Germinal center (tissue), 1 donor: ENCODE results near the gene FRAS1.
"Not testable (repeated sequence)": the region's sequence is repeated elsewhere in the genome, so short reads cannot be mapped to it uniquely, and the experiment has no call there.

Experiments
- DNase-seq: peaks from one replicate; pipeline ENCODE4 v3.0.0; 2012; ENCODE audit warnings: mixed read lengths, low spot score

FRAS1 gene

GRCh38 chr4:78057135-78057599 lies at the start of gene FRAS1:
TSS of gene FRAS1 (plus strand) at chr4:78057323. CDS start at chr4:78058010, 687 bp downstream.
- DNase-seq = peak; percentile 19

GRCh38 chr4:78011003-78011402 lies 46.1 kb upstream of the FRAS1 start:
- not testable (repeated sequence) for DNase-seq

- no peak for DNase-seq
Observed at GRCh38 chr4:78014889-78015886, 41.9 kb upstream of the FRAS1 start.

GRCh38 chr4:78018271-78019049 lies 38.7 kb upstream of the FRAS1 start:
- DNase-seq = no peak

GRCh38 chr4:78019414-78019813 lies 37.7 kb upstream of the FRAS1 start:
- DNase-seq = no peak

GRCh38 chr4:78020677-78021076 lies 36.4 kb upstream of the FRAS1 start:
- no peak for DNase-seq

- DNase-seq = no peak
Observed at GRCh38 chr4:78022517-78022916, 34.6 kb upstream of the FRAS1 start.

- no peak for DNase-seq
Observed at GRCh38 chr4:78024085-78024484, 33.0 kb upstream of the FRAS1 start.

- DNase-seq = no peak
Observed at GRCh38 chr4:78024576-78025091, 32.5 kb upstream of the FRAS1 start.

GRCh38 chr4:78031417-78031950 lies 25.6 kb upstream of the FRAS1 start:
- DNase-seq = no peak

- DNase-seq = no peak
Observed at GRCh38 chr4:78032446-78032845, 24.7 kb upstream of the FRAS1 start.

GRCh38 chr4:78032929-78033328 lies 24.2 kb upstream of the FRAS1 start:
- no peak for DNase-seq

- no peak for DNase-seq
Observed at GRCh38 chr4:78033861-78034260, 23.3 kb upstream of the FRAS1 start.

GRCh38 chr4:78038704-78039103 lies 18.4 kb upstream of the FRAS1 start:
- DNase-seq = no peak

- no peak for DNase-seq
Observed at GRCh38 chr4:78039678-78040077, 17.4 kb upstream of the FRAS1 start.

GRCh38 chr4:78040431-78040830 lies 16.7 kb upstream of the FRAS1 start:
- no peak for DNase-seq

GRCh38 chr4:78047366-78047765 lies 9.8 kb upstream of the FRAS1 start:
- DNase-seq = no peak

- peak; percentile 67 for DNase-seq
Observed at GRCh38 chr4:78056265-78057129, 626 bp upstream of the FRAS1 start.

GRCh38 chr4:78057600-78058550 lies 752 bp downstream of the FRAS1 start:
- peak; percentile 25 for DNase-seq
